NB4 (cell line): ENCODE measurements around the gene PAX5.
A peak's percentile ranks its signal among the peaks of the same experiment; 100 is the strongest.

ENCODE experiments used
- DNase-seq: peaks from one replicate; pipeline ENCODE4 v3.0.0; 2010; ENCODE audit warnings: low read depth
- H3K4me3 ChIP-seq: one replicate; pipeline ENCODE4 v1.5.1; 2011; ENCODE audit warnings: mild to moderate bottlenecking, low read depth, low read length, moderate library complexity
- CTCF ChIP-seq: IDR thresholded peaks from one replicate; pipeline ENCODE4 v1.5.1; 2012; ENCODE audit warnings: low read depth, low read length
- MAX ChIP-seq: IDR thresholded peaks from 2 replicates; pipeline ENCODE4 v1.6.1; 2011; ENCODE audit warnings: low read depth, low read length
- MYC ChIP-seq: IDR thresholded peaks from 2 replicates; pipeline ENCODE4 v1.6.1; 2011; ENCODE audit warnings: low read depth, low read length
- POLR2A ChIP-seq: IDR thresholded peaks from 2 replicates; pipeline ENCODE4 v1.6.1; 2011; ENCODE audit warnings: mild to moderate bottlenecking; ENCODE audit not compliant: insufficient read length; ENCODE audit errors: extremely low read depth

The PAX5 gene

GRCh38 chr9:36865731-36866635 lies 168.1 kb downstream of the PAX5 start:
- DNase-seq: no peak
- TF ChIP-seq MYC (no peak), MAX (no peak), POLR2A (no peak), CTCF (no peak)
- no peak overlapping the region for H3K4me3 ChIP-seq

GRCh38 chr9:36864491-36865410 lies 169.3 kb downstream of the PAX5 start:
- TF ChIP-seq CTCF: no peak
- no peak for TF ChIP-seq MYC
- TF ChIP-seq MAX: no peak
- no peak for TF ChIP-seq POLR2A
- DNase-seq: no peak
- no peak overlapping the region for H3K4me3 ChIP-seq

- peak; percentile 40 for DNase-seq
- TF ChIP-seq MYC: no peak
- TF ChIP-seq POLR2A: no peak
- TF ChIP-seq MAX: no peak
- TF ChIP-seq CTCF: peak; percentile 58
Observed at GRCh38 chr9:36862206-36863145, 171.6 kb downstream of the PAX5 start.

GRCh38 chr9:36861528-36862205 lies 172.4 kb downstream of the PAX5 start:
- no peak for DNase-seq
- no peak overlapping the region for H3K4me3 ChIP-seq
- TF ChIP-seq MAX: no peak
- TF ChIP-seq CTCF: no peak
- TF ChIP-seq POLR2A: no peak
- no peak for TF ChIP-seq MYC

More at GRCh38 chr9:36862206-36863145, 171.6 kb downstream of the PAX5 start:
- no peak overlapping the region for H3K4me3 ChIP-seq
